Measurements from ENCODE around the gene NID2.

GRCh38 chr14:52069307-52070050 is 620 bp upstream of the NID2 start:
- TF ChIP-seq EZH2phosphoT487 (IDR thresholded peaks at IDR 0.05; ENCODE audit: borderline replicate concordance, low read length) = no peak
- TF ChIP-seq, protein P1, sequence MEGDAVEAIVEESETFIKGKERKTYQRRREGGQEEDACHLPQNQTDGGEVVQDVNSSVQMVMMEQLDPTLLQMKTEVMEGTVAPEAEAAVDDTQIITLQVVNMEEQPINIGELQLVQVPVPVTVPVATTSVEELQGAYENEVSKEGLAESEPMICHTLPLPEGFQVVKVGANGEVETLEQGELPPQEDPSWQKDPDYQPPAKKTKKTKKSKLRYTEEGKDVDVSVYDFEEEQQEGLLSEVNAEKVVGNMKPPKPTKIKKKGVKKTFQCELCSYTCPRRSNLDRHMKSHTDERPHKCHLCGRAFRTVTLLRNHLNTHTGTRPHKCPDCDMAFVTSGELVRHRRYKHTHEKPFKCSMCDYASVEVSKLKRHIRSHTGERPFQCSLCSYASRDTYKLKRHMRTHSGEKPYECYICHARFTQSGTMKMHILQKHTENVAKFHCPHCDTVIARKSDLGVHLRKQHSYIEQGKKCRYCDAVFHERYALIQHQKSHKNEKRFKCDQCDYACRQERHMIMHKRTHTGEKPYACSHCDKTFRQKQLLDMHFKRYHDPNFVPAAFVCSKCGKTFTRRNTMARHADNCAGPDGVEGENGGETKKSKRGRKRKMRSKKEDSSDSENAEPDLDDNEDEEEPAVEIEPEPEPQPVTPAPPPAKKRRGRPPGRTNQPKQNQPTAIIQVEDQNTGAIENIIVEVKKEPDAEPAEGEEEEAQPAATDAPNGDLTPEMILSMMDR (IDR thresholded peaks at IDR 0.05; ENCODE audit: low read depth, low read length, poor library complexity, severe bottlenecking) = no peak

All from DOHH2 (cell line).